Measurements from ENCODE around the gene PIGC.

PIGC gene

DNA sequence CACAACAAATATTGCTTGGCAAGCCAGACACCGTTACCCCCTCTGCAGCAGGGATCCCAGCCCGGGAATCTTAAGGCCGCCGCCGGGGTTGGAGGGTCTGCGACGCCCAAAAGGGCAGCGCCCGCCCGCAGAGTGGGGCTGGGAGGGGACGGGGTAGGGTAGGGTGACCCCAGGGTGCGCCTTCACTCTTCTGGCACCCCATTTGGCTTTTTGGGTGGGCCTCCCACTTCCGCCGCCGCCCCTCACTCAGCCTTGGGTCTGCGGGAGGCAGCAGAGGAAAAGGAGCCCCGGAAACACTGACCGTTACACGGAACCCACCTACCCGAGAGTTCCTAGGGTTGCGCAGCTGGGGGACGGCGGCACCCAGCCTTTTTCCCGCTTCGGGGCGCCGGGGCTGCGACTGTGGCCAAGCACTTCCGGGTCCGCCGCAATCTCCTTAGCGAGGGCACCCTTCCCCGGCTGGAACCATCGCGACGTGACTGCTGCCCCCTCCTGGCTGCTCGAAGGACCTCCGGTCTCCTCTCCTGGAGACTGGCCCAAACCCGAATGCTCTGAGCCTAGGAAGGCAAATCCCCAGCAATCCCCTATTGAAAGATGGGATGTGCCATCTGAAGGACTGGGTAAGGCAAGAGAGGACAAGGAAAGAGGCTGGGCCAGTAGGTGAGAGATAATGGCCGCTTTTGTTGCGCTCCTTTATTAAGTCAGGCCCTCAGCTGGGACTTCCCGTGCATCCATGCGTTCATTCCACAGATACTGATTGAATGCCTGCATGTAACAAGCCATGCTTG is at the start of gene PIGC:
PIGC (minus strand) TSS at position 404 of the 788 bp plus-strand sequence. CDS start 1,447 bp downstream, outside the sequence.
- DNase-seq, result peak; percentile 93

- DNase-seq, result no peak
Measured at GRCh38 chr1:172492421-172492820, 48.6 kb upstream of the PIGC start.

GRCh38 chr1:172489847-172490246 is 46.0 kb upstream of the PIGC start:
- DNase-seq, result no peak

GRCh38 chr1:172488393-172488792 is 44.5 kb upstream of the PIGC start:
- no peak for DNase-seq

GRCh38 chr1:172487550-172487949 is 43.7 kb upstream of the PIGC start:
- no peak for DNase-seq

DNA sequence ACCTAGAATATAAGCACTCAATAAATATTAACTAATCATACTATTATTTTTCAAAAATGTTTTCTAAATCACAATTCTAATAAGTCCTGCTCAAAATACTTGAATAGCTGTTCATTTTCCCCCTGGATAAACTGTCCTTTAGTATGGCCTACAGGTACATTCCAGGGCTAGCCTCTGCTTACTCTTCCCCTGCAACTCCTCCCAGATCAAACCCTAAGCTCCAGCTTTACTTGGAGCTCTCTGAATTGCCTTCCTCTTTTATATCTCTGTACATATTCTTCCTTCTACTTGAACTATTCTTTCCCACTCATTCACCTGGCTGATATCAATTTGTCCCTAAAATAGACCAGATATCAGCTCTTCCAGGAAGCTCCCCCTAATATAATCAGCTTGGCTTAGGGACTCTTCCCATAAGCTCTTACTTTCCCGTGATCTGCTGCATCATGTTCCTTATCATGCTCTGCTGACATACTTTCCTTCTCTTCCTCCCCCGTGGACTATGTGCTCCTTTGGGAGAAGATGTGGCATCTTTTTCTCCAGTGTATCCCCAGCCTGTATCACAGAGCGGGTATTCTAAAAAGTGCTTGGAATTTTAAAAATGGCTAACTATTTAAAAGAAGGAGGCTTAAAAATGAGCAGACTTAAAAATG is 43.1 kb upstream of the PIGC start:
- DNase-seq, result no peak

GRCh38 chr1:172485626-172486025 is 41.8 kb upstream of the PIGC start:
- no peak for DNase-seq

GRCh38 chr1:172484252-172484651 is 40.4 kb upstream of the PIGC start:
- no peak for DNase-seq

GRCh38 chr1:172483448-172483847 is 39.6 kb upstream of the PIGC start:
- no peak for DNase-seq

DNA sequence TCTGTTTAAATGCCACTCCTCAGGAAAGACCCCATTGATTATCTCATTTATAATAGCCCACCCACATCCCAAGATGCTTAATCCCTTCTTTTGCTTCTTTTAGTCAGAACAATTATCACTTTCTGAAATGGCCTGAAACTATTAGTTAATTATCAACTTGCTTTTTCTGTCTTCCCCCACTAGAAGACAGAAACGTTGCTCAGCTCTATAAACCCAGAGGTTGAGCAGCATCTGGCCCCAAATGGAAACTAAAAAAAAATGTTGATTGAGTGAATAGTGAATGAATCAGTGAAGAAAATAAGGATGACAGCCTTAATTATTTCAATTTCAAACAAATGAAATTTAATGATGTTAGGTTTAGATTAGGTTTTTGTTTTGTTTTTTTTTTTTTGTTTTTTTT is 38.2 kb upstream of the PIGC start:
- no peak for DNase-seq

GRCh38 chr1:172480431-172480830 is 36.6 kb upstream of the PIGC start:
- no peak for DNase-seq

DNA sequence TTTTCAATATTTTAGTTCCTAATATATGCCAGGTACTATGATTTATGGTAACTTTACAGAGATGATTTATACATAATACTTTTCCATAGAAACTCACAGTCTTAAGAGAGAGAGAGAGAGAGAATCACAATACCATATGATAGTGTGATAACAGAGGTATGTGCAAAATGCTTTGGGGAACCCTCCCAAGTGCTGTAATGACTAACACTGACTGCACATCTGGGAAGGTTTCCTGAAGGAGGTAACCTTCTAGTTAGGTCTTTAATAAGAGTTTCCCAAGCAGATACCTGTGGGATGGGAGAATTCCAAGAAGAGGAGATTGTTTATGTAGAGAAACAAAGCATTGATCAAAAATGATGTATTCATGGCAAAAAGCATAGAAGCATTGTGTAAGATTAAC is 34.6 kb upstream of the PIGC start:
- DNase-seq, result no peak

DNA sequence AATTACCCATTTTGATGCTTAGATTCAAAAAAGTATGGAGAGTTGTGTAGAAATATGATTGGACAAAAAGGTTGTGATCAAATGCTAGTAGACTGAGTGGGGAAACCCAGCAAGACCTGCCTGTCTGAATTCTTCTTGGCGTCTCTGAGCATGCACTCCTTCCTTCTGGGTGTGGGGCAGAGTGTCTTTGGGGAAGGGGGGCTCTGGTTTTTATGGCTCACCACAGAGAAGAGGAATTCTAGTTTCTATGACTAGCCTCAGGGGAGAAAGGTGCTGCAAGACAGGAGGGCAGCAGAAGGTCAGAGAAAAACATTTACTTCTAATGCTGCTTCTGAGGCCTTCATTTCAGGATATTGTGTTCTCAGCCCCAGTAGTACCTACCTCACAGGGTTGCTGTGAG is 33.9 kb upstream of the PIGC start:
- no peak for DNase-seq

DNA sequence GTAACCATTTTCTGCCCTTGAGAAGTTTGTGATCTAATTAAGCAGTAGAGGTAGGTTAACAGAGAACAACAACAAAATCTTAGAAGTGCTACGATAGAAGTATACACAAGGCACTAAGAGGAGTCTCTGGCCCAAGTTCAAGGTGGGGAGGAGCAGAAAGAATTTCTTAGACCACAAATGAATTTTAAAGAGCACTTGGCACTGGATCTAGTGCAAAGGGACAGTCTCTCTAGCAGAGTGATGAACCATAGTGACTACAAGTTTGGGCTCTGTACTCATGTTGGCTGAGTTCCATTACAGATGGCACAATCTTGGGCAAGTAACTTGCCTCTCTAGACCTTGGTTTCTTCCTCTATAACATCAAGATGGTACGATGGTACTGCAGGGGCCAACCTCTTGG is 33.3 kb upstream of the PIGC start:
- no peak for DNase-seq

DNA sequence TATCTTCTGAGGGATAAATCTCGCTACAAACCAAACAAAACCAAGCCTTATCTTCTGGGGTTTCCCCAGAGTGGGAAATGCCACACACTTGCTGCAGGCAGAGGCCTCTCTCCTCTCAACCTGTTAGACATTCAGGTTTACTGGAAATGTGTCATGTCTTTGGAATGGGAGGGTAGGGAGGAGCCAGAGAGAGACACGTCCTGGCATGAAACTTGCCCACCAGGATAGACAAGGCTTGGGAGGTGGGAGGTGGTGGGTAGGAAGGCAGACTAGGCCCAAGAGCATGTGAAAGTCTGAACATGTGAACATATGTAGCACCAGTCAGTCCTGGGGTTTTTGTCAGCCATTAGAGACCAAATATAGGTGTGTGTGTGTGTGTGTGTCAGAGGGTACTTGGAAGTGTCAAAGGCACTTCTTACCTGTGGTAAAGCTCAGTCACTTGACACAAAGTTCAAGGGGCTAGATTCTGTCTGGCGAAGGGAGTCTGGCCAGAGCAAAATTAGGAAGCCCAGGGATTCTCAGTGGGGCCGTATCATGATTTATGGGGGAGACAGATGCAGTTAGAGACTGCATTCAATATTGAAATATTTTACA is 32.4 kb upstream of the PIGC start:
- no peak for DNase-seq

- no peak for DNase-seq
Measured at GRCh38 chr1:172473842-172474241, 30.0 kb upstream of the PIGC start.

DNA sequence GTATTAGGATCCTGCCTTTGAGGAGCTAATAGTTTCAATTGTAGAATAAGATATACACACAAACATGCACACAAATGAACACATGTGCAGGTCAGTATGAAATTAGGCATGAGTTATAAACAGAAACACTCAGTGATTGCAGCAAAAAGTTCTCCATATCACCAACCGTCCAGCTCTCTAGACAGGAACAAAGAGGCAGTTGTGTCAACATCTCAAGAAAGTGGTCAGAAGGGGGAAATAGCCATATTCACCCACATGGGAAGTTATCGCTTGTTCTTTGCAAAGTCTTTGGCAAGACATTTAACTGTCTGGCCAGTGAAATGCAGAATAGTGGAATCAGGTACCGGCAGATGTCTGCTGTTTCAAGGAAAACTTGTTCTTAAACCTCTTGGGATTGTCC is 29.4 kb upstream of the PIGC start:
- no peak for DNase-seq

- DNase-seq, result no peak
Measured at GRCh38 chr1:172472495-172472894, 28.6 kb upstream of the PIGC start.

DNA sequence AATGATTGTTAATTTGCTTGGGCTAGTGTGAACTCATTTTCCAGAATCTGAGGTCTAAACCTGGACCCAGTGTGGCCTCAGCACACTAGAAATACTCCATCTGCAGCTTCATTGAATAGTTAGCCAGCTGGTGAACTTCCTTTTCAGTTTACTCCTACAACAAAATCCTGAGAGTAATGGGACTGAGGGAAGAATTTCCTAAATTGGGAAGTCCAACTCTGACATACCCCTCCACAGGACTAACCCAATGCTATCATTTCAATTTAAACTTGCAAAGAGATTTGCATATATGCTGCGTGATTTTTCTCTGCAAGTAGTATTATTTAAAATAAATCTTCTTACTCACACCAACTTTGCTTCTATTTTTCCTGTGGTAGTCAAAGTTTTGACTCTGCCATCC is 27.8 kb upstream of the PIGC start:
- no peak for DNase-seq

DNA sequence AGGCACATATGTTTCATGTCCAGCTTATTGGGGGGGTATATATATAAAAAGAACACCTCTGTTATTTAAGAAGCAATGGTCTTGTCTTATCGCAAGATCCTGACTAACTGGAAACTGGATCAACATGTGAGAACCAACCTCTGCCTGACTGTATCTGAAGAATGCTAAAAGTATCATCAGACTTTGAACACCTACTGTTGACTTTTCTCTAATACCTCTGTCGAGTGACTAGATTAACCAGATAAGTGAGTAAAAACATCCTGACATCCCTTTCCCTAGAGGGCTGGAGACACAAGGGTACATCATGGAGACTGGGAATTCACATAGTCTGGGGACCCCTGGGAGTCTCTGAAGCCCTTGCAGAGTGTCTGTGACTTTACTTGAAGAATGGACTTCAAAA is 26.3 kb upstream of the PIGC start:
- DNase-seq, result no peak

- no peak for DNase-seq
Measured at GRCh38 chr1:172469717-172470116, 25.8 kb upstream of the PIGC start.

DNA sequence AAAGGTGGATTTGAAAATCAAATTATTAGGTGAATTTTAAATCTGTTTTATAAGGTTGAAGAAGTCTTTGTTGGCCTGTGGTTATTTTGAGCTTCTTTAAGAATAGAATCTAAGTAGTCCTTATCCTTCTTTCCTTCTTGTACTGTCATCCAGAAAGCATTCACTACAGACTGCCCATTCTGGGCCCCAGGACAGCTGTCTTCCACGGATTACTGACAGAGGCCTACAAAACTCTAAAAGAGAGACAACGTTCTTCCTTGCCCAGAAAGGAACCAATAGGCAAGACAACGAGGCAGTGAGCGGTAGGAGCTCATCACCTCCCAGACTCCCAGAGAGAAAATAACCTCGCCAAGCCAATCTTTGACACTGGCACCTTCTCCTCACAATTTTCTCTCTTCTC is 24.4 kb upstream of the PIGC start:
- DNase-seq, result no peak

- no peak for DNase-seq
Measured at GRCh38 chr1:172467446-172467845, 23.6 kb upstream of the PIGC start.

GRCh38 chr1:172466795-172467407 is 23.0 kb upstream of the PIGC start:
- no peak for DNase-seq
